ENCODE results near the gene C5orf22.
"Not testable (repeated sequence)": the region's sequence is repeated elsewhere in the genome, so short reads cannot be mapped to it uniquely, and the experiment has no call there.

C5orf22 gene

GRCh38 chr5:31531888-31532547 lies at the start of gene C5orf22, which contains the start of gene DROSHA:
TSS of gene C5orf22 (plus strand) at chr5:31532301. CDS start at chr5:31532393, 92 bp downstream.
TSS of gene DROSHA (minus strand) at chr5:31532093. CDS start at chr5:31529059, 3,034 bp downstream.
- peak; percentile 82 to 85 for DNase-seq (ENCODE audit: low read depth in 1 of 2, low spot score in 1 of 2)

- no peak for DNase-seq (ENCODE audit: low read depth in 1 of 2, low spot score in 1 of 2)
Measured at GRCh38 chr5:31485376-31486207, 46.5 kb upstream of the C5orf22 start.

- no peak for DNase-seq (ENCODE audit: low read depth in 1 of 2, low spot score in 1 of 2)
Measured at GRCh38 chr5:31486441-31486840, 45.7 kb upstream of the C5orf22 start.

- no peak for DNase-seq (ENCODE audit: low read depth in 1 of 2, low spot score in 1 of 2)
Measured at GRCh38 chr5:31487506-31487905, 44.6 kb upstream of the C5orf22 start.

- DNase-seq (ENCODE audit: low read depth in 1 of 2, low spot score in 1 of 2) = no peak
Measured at GRCh38 chr5:31492869-31493268, 39.2 kb upstream of the C5orf22 start.

- no peak for DNase-seq (ENCODE audit: low read depth in 1 of 2, low spot score in 1 of 2)
Measured at GRCh38 chr5:31495336-31495735, 36.8 kb upstream of the C5orf22 start.

- no peak for DNase-seq (ENCODE audit: low read depth in 1 of 2, low spot score in 1 of 2)
Measured at GRCh38 chr5:31496301-31496700, 35.8 kb upstream of the C5orf22 start.

- no peak for DNase-seq (ENCODE audit: low read depth in 1 of 2, low spot score in 1 of 2)
Measured at GRCh38 chr5:31496891-31497290, 35.2 kb upstream of the C5orf22 start.

- no peak for DNase-seq (ENCODE audit: low read depth in 1 of 2, low spot score in 1 of 2)
Measured at GRCh38 chr5:31500256-31500655, 31.8 kb upstream of the C5orf22 start.

GRCh38 chr5:31502506-31502905 lies 29.6 kb upstream of the C5orf22 start:
- DNase-seq (ENCODE audit: low read depth in 1 of 2, low spot score in 1 of 2) = no peak

GRCh38 chr5:31504529-31504928 lies 27.6 kb upstream of the C5orf22 start:
- no peak for DNase-seq (ENCODE audit: low read depth in 1 of 2, low spot score in 1 of 2)

- DNase-seq (ENCODE audit: low read depth in 1 of 2, low spot score in 1 of 2) = no peak
Measured at GRCh38 chr5:31511305-31511704, 20.8 kb upstream of the C5orf22 start.

GRCh38 chr5:31516802-31517201 lies 15.3 kb upstream of the C5orf22 start:
- no peak for DNase-seq (ENCODE audit: low read depth in 1 of 2, low spot score in 1 of 2)

GRCh38 chr5:31523041-31523440 lies 9.1 kb upstream of the C5orf22 start:
- DNase-seq (ENCODE audit: low read depth in 1 of 2, low spot score in 1 of 2) = no peak

- no peak for DNase-seq (ENCODE audit: low read depth in 1 of 2, low spot score in 1 of 2)
Measured at GRCh38 chr5:31530541-31531265, 1.4 kb upstream of the C5orf22 start.

GRCh38 chr5:31531543-31531887 lies 586 bp upstream of the C5orf22 start:
- no peak for DNase-seq (ENCODE audit: low read depth in 1 of 2, low spot score in 1 of 2)

GRCh38 chr5:31534527-31535046 lies 2.5 kb downstream of the C5orf22 start:
- no peak for DNase-seq (ENCODE audit: low read depth in 1 of 2, low spot score in 1 of 2)

- no peak for DNase-seq (ENCODE audit: low read depth in 1 of 2, low spot score in 1 of 2)
Measured at GRCh38 chr5:31536873-31537272, 4.8 kb downstream of the C5orf22 start.

GRCh38 chr5:31537349-31537748 lies 5.2 kb downstream of the C5orf22 start:
- DNase-seq (ENCODE audit: low read depth in 1 of 2, low spot score in 1 of 2) = no peak

GRCh38 chr5:31537851-31538250 lies 5.8 kb downstream of the C5orf22 start:
- DNase-seq (ENCODE audit: low read depth in 1 of 2, low spot score in 1 of 2) = no peak

GRCh38 chr5:31549114-31549513 lies 17.0 kb downstream of the C5orf22 start:
- not testable (repeated sequence) for DNase-seq (ENCODE audit: low read depth in 1 of 2, low spot score in 1 of 2)

- DNase-seq (ENCODE audit: low read depth in 1 of 2, low spot score in 1 of 2) = no peak
Measured at GRCh38 chr5:31551878-31552277, 19.8 kb downstream of the C5orf22 start.
